Smooth muscle cell of the brain vasculature (primary cell): ENCODE measurements around the gene EPS8.
"Not testable (repeated sequence)": the region's sequence is repeated elsewhere in the genome, so short reads cannot be mapped to it uniquely, and the experiment has no call there.

Experiments used
- DNase-seq: peaks from one replicate; pipeline ENCODE4 v3.0.0-alpha.2; 2012; ENCODE audit warnings: low read depth, low spot score

The EPS8 gene

GRCh38 chr12:15757553-15758255, 31.5 kb downstream of the EPS8 start:
- no peak for DNase-seq

- DNase-seq: no peak
These were observed 32.4 kb downstream of the EPS8 start for GRCh38 chr12:15756822-15757221.

GRCh38 chr12:15754233-15754632, 35.0 kb downstream of the EPS8 start:
- no peak for DNase-seq

- no peak for DNase-seq
These were observed 36.4 kb downstream of the EPS8 start for GRCh38 chr12:15752785-15753184.

GRCh38 chr12:15751741-15752140, 37.4 kb downstream of the EPS8 start:
- DNase-seq: no peak

- DNase-seq: no peak
These were observed 39.3 kb downstream of the EPS8 start for GRCh38 chr12:15749937-15750336.

GRCh38 chr12:15741870-15742269, 47.3 kb downstream of the EPS8 start:
- DNase-seq: not testable (repeated sequence)

- DNase-seq: no peak
These were observed 48.1 kb downstream of the EPS8 start for GRCh38 chr12:15741082-15741481.

- not testable (repeated sequence) for DNase-seq
These were observed 48.8 kb downstream of the EPS8 start for GRCh38 chr12:15740389-15740788.

- DNase-seq: no peak
These were observed 50.7 kb downstream of the EPS8 start for GRCh38 chr12:15738438-15739015.

- no peak for DNase-seq
These were observed 53.2 kb downstream of the EPS8 start for GRCh38 chr12:15735837-15736615.

- no peak for DNase-seq
These were observed 56.1 kb downstream of the EPS8 start for GRCh38 chr12:15733136-15733535.

GRCh38 chr12:15732341-15733061, 56.7 kb downstream of the EPS8 start:
- DNase-seq: no peak

- DNase-seq: no peak
These were observed 57.2 kb downstream of the EPS8 start for GRCh38 chr12:15731940-15732339.

- DNase-seq: no peak
These were observed 60.1 kb downstream of the EPS8 start for GRCh38 chr12:15729097-15729496.

- DNase-seq: peak; percentile 70
These were observed 61.0 kb downstream of the EPS8 start for GRCh38 chr12:15728118-15728598.

- DNase-seq: no peak
These were observed 62.4 kb downstream of the EPS8 start for GRCh38 chr12:15726878-15727150.

GRCh38 chr12:15726027-15726877, 62.9 kb downstream of the EPS8 start:
- no peak for DNase-seq

GRCh38 chr12:15722951-15723350, 66.2 kb downstream of the EPS8 start:
- DNase-seq: no peak

GRCh38 chr12:15721316-15722115, 67.7 kb downstream of the EPS8 start:
- DNase-seq: no peak
